Raji (cell line): Measurements from ENCODE around the gene ITPRID2.

Experiments used
- POLR2A ChIP-seq: IDR thresholded peaks from 2 replicates; pipeline ENCODE4 v1.6.1; 2011; ENCODE audit warnings: low read depth, low read length, control low read depth; ENCODE audit not compliant: insufficient read depth

Gene ITPRID2

GRCh38 chr2:181937473-181937872 is 45.9 kb downstream of the ITPRID2 start:
- no peak for TF ChIP-seq POLR2A

DNA sequence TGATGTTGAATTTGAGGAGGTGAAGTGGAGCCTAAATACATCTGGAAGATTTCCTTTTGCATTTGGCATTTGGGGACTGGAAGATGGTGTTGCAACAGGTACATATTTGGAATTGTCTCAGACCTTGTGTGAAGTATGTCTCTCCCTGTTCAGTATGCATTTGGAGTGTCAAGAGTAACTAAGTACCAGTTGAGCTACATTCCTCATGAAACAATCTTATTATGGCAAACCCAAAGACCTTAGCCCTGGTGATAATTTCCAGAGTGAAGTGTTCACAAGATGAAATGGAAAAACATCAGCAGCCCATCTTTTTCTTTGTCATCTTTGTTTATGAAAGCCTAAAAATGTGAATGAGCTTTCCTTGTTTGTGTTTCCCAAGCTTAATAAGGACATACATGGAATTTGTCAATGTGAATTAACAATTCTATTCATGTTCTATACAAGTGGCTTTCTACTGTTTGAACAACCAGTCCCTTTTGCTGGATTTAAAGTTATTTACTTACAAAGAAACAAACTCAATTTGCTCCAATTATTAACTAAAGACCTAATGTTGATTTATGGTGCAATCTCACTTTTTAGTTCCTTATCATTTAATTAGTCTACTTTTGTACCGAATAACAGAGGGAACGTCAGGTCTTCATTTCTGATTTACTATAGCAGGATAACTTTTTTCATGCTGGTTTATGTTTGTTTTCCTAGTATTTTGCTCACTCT is 52.0 kb downstream of the ITPRID2 start:
- TF ChIP-seq POLR2A, result no peak

GRCh38 chr2:181944164-181944913 is 52.8 kb downstream of the ITPRID2 start:
- no peak for TF ChIP-seq POLR2A

- no peak for TF ChIP-seq POLR2A
Observed at GRCh38 chr2:181944914-181945291, 53.4 kb downstream of the ITPRID2 start.

DNA sequence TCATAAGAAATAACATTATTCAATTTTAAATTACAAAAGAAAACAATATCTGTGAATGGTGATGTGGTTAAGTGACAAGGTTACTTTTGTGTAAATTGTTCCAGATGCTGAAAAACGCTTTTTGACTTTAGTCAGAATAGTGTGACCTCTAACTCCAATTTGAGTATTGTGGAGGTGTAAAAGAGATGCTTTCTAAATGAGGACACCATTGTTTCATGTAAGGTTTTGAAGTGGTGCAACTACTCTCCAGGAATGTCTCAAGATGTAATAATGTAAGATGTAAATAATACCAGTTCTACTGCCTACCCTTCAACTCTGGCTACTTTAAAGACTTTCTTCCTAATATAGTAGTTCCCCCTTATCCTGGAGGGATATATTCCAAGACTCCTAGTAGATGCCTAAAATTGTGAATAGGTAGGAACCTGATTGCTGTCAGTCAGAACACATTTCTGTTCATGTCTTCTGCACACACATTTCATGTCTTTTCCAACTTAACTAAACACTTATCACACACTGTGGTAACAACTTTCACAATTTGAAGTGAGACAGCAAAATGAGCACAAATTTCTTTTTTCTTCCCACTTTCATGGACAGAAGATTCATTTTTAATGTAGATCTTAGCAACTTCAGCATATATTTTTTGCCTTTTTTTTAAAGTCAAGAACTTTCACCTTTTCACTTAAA is 55.1 kb downstream of the ITPRID2 start:
- no peak for TF ChIP-seq POLR2A

DNA sequence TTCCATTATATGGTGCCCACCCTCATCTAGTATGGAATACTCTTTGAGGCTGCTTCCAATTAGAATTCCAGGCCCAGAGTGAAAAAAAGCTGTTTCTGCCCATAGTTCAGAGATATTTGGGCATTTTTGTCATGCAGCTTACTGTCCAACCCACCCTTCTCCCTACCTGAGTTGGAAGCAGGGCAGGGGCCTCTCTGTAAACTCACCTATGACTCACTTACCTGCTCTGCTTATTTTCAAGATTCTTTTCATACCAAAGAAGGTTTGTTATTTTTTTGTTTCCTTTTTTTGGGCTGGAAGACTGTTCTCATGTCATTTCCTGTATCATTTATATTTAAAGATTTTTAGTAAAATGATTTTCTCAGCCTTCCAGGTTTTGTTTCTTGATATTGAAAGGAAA is 55.7 kb downstream of the ITPRID2 start:
- TF ChIP-seq POLR2A, result no peak

GRCh38 chr2:181948227-181948626 is 56.7 kb downstream of the ITPRID2 start:
- no peak for TF ChIP-seq POLR2A

DNA sequence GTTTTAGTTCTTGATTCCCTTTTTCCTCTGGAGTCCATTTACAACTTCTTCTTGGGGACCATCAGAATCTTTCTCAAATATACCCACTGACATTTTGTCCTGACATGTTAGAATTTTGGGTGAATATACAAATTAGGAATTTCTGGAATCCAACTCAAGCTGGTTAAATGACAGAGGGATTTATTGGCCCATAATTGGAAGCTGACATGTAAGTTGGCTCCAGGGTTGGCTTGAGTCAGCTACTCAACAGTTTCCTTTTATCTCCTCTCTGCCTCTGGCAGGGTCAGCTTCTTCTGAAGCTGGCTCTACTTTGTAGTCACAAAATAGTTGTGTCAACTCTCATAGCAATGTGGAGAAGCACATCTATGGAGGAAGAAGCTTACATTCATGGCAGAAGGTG is 57.5 kb downstream of the ITPRID2 start:
- no peak for TF ChIP-seq POLR2A

GRCh38 chr2:181952404-181953226 is 61.1 kb downstream of the ITPRID2 start:
- no peak for TF ChIP-seq POLR2A

DNA sequence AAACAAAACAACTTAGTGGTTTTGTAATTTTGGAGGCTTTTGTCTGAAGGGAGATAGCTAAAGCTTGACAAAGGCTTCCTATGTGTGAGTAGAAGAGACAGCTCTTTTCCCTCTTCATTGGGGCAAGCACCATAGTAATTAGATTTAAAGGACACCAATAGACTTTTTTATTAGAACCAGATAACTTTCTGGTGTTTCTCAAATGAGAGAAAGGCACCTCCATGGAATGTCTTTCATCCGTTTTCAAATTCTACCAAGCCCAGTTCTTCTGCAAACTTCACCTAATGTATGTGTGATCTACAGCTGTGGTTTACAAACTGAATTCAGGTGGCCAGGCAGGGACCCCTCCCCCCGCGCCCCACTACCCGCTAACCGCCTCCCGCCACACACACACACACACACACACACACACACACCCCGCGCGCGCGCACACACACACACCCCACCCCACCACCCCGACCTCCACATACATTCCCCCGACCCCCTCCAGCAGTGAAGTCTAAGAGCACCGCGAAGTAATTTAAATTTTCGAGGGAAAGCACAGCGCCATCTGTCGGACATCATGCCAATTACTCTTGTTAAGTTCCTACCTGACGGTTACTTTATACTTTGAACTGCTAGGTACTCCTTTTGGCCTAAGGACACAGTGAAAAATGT is 62.5 kb downstream of the ITPRID2 start:
- TF ChIP-seq POLR2A, result no peak

GRCh38 chr2:181954538-181954883 is 63.0 kb downstream of the ITPRID2 start:
- no peak for TF ChIP-seq POLR2A

DNA sequence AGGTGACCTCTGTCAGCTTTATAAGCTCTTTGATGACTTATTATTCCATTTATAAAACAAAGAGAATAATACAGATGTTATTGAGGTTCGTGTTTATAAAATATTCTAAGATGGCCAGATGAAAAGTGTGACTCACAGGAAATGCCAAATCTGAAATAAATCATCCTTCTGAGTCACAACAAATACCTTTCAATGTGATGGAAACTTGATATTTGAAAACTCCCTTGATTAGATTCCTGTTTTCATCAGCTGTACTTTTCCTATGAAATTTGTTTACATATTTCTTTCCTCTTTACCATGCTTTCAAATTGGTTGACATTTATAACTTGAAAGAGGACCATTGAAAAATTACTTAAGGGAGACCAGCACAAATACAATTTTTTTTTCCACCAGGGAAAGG is 63.5 kb downstream of the ITPRID2 start:
- no peak for TF ChIP-seq POLR2A

DNA sequence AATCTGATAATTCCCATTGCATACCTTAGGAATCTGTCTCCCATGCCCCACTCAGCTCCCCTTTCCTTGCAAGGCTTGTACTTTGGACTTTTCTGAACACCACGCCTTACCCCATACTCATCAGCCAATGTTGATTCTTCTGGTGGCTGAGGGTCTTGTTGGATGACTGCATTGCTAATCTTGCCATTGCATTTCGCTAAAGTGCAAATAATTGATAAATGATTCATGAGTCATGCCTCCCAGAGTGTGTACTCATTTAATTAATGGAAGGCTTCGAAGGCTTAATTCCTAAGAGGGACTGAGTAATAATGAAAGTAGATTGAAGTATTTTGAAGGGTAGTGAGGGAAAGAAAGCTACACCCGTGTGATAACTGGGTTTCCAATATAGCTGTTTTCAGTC is 66.1 kb downstream of the ITPRID2 start:
- TF ChIP-seq POLR2A, result no peak

- no peak for TF ChIP-seq POLR2A
Observed at GRCh38 chr2:181958726-181959125, 67.2 kb downstream of the ITPRID2 start.

DNA sequence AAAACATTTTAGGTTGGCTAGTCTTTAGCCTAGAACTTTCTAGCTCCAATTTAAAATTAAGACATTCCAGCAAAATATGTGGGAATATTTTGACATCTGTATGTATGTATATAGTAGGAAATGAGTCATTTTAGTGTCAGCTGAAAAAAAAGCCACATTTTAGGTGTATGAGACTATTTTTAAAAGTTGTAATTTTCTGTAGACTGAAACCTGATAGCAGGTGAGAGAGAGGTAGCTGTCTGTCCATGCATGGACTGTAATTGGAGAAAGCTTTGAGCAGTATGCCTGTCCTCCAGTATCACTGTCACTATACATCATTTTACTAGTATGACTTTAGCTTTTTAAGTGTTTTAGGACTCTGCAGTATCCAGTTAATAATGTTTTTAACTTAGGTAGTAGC is 68.0 kb downstream of the ITPRID2 start:
- no peak for TF ChIP-seq POLR2A
